Measurements from ENCODE around the gene SUCNR1. TPM values are rescaled to one million over a fixed set of nuclear protein-coding genes. Genes with fewer than 3 reads are reported as not detected.
"Not testable (repeated sequence)": the region's sequence is repeated elsewhere in the genome, so short reads cannot be mapped to it uniquely, and the experiment has no call there.

SUCNR1 gene
- total RNA-seq, 1 experiment from 2014 or later: 0.03 TPM

DNA sequence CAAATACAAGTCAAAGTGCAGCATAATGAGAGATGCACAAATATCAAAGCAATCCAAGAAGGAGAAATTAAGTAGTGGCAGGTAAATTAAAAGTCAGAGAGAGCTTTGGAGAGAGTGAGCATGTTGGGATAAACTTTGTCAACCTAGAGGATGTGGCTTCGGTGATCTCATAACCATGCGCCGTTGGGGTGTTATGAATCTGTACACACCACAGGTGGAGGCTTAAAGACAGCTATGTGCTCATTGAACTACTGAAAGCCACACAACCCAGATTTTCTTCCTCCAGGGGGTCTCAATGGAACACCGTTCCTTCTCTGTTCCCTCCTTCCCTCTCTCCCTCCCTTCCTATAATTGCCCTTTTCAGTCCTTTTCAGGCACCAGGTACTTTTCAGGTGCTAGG, 52.0 kb downstream of the SUCNR1 start:
- DNase-seq (ENCODE audit: low spot score): no peak
- in situ Hi-C loops (cut with HindIII; ENCODE audit: low sequenced_read_pairs): no loop called here

GRCh38 chr3:151925876-151926275, 52.4 kb downstream of the SUCNR1 start:
- in situ Hi-C loops (cut with HindIII; ENCODE audit: low sequenced_read_pairs): no loop called here
- DNase-seq (ENCODE audit: low spot score): no peak

DNA sequence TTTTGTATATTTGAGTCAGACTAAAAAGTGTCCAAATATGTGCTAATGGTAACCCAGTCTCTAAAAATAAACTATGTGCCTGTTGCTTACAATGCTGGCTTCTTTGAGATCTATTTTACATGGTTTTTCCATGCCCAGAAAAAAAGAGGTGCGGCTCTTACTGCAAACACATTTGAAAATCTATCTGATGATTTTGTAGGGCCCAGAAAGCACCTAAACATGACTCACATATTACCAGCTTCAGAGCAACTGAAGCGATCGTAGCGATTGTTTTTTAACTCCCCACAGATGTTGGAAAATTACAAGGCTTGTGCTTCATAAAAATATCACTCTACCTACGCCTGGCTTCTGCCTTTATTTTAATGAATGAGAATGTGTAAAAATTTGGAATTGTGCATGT, 53.5 kb downstream of the SUCNR1 start:
- in situ Hi-C loops (cut with HindIII; ENCODE audit: low sequenced_read_pairs): no loop called here
- DNase-seq (ENCODE audit: low spot score): no peak

DNA sequence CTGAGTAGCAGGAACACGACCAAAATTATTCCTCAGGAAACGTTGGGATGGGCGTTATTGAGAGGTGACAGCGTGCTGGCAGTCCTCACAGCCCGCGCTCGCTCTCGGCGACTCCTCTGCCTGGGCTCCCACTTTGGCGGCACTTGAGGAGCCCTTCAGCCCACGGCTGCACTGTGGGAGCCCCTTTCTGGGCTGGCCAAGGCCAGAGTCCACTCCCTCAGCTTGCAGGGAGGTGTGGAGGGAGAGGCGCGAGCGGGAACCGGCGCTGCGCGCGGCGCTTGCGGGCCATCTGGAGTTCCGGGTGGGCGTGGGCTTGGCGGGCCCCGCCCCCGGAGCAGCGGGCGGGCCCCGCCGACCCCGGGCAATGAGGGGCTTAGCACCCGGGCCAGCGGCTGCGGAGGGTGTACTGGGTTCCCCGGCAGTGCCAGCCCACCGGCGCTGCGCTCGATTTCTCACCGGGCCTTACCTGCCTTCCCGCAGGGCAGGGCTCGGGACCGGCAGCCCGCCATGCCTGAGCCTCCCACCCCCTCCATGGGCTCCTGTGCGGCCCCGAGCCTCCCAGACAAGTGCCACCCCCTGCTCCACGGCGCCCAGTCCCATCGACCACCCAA, 54.6 kb downstream of the SUCNR1 start:
- DNase-seq (ENCODE audit: low spot score); in situ Hi-C loops (cut with HindIII; ENCODE audit: low sequenced_read_pairs): not testable (repeated sequence)

DNA sequence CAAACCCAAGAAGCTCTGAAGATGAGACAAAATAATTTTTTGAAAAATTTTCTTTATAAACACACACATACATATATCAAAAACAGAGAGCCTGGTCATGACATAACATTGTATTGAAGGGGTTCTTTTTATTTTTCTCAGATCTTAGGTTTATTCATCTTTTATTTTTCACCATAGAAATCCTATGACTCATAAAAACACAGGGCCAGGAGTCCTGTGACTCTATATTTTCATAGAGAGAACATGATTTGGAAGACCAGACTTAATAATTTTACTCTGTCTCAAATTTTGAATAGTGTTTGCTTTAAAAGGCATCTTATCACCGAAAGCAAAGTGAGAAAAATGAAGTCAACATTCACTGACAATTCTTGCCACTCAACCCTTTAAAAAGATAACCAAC, 57.7 kb downstream of the SUCNR1 start:
- in situ Hi-C loops (cut with HindIII; ENCODE audit: low sequenced_read_pairs): no loop called here
- DNase-seq (ENCODE audit: low spot score): no peak

GRCh38 chr3:151933234-151933853, 59.9 kb downstream of the SUCNR1 start:
- no peak for DNase-seq (ENCODE audit: low spot score)
- in situ Hi-C loops (cut with HindIII; ENCODE audit: low sequenced_read_pairs): no loop called here

Other genes starting within 250 kb of the SUCNR1 start
- gene AADACL2, start 139.7 kb upstream of the SUCNR1 start, total RNA-seq (2014; rRNA removed; shearing (Covaris generic)): not detected in 2 replicates
- gene AADAC, start 59.5 kb upstream of the SUCNR1 start, total RNA-seq (2014; rRNA removed; shearing (Covaris generic)): not detected in 2 replicates